Type B pancreatic cell (in vitro differentiated cells): ENCODE results near the gene EVA1B. TPM values are rescaled to one million over a fixed set of nuclear protein-coding genes. Genes with fewer than 3 reads are reported as not detected.
A peak's percentile ranks its signal among the peaks of the same experiment; 100 is the strongest.

Source experiments
- DNase-seq: peaks from one replicate; pipeline ENCODE4 v3.0.0; 2021; ENCODE audit warnings: mixed read lengths; ENCODE audit not compliant: unreplicated experiment; ENCODE audit errors: extremely low spot score
- H3K27ac Mint-ChIP-seq: 2 replicates; pipeline ENCODE4 v1.8.0; 2021; ENCODE audit warnings: mild to moderate bottlenecking, mixed read lengths
- H3K27me3 Mint-ChIP-seq: 2 replicates; pipeline ENCODE4 v1.8.0; 2021; ENCODE audit warnings: mixed read lengths
- H3K36me3 Mint-ChIP-seq: 2 replicates; pipeline ENCODE4 v1.8.0; 2021; ENCODE audit warnings: mixed read lengths
- H3K4me1 Mint-ChIP-seq: one replicate; pipeline ENCODE4 v1.8.0; 2021; ENCODE audit warnings: mixed read lengths; ENCODE audit not compliant: unreplicated experiment
- H3K4me3 Mint-ChIP-seq: 2 replicates; pipeline ENCODE4 v1.8.0; 2021; ENCODE audit warnings: mild to moderate bottlenecking, mixed read lengths
- H3K9me3 Mint-ChIP-seq: 2 replicates; pipeline ENCODE4 v1.8.0; 2021; ENCODE audit warnings: mixed read lengths
- CTCF ChIP-seq: fragments of 200-600 bp; sonication (generic); conservative IDR thresholded peaks from 2 replicates; pipeline ENCODE4 v1.5.0; 2021; ENCODE audit warnings: antibody characterized with exemption, mild to moderate bottlenecking
- long read RNA-seq: library from polyadenylated mRNA; unstranded; transcript quantifications from one replicate; pipeline ENCODE4 v2.0.0, GENCODE V29; 2020
- total RNA-seq: library from RNA; stranded (reverse); gene quantifications from 2 replicates; pipeline ENCODE4 v1.2.1, GENCODE V29; 2021; ENCODE audit warnings: low replicate concordance

EVA1B gene
- total RNA-seq, result 23.3 and 39.5 TPM in 2 replicates
- long read RNA-seq, result 0 reads

- TF ChIP-seq CTCF, result no peak
- no peaks in the 10 kb centered on the region for H3K36me3 Mint-ChIP-seq
- H3K4me1 Mint-ChIP-seq, result peaks cover 39% of the 10 kb centered on the region
- DNase-seq, result peak; percentile 80
- peak within 1 kb of the TSS; percentile 92 for H3K27ac Mint-ChIP-seq
- peak within 1 kb of the TSS; percentile 91 for H3K4me3 Mint-ChIP-seq
- H3K9me3 Mint-ChIP-seq, result no peaks in the 10 kb centered on the region
- peaks cover 4% of the 10 kb centered on the region for H3K27me3 Mint-ChIP-seq
Measured at GRCh38 chr1:36323636-36324352, at the start of gene EVA1B. Gene EVA1B, minus strand, starts transcription at chr1:36323645. Its CDS starts 608 bp downstream, at chr1:36323037.

- Mint-ChIP-seq H3K9me3 (no peaks in the 10 kb centered on the region), H3K27me3 (no peaks in the 10 kb centered on the region), H3K27ac (no peak overlapping the region), H3K36me3 (peaks cover 4% of the 10 kb centered on the region), H3K4me1 (peaks cover 37% of the 10 kb centered on the region), H3K4me3 (no peak overlapping the region)
- TF ChIP-seq CTCF, result no peak
- DNase-seq, result no peak
Measured at GRCh38 chr1:36372617-36373016, 49.2 kb upstream of the EVA1B start.

GRCh38 chr1:36369061-36369861, 45.8 kb upstream of the EVA1B start:
- Mint-ChIP-seq H3K27me3 (no peaks in the 10 kb centered on the region), H3K27ac (peak overlapping the region; percentile 66), H3K9me3 (no peaks in the 10 kb centered on the region), H3K36me3 (no peaks in the 10 kb centered on the region), H3K4me1 (peaks cover 31% of the 10 kb centered on the region), H3K4me3 (no peak overlapping the region)
- peak; percentile 87 for DNase-seq
- TF ChIP-seq CTCF, result peak; percentile 94

GRCh38 chr1:36367798-36368197, 44.4 kb upstream of the EVA1B start:
- no peaks in the 10 kb centered on the region for H3K36me3 Mint-ChIP-seq
- no peaks in the 10 kb centered on the region for H3K9me3 Mint-ChIP-seq
- no peak for TF ChIP-seq CTCF
- peaks cover 22% of the 10 kb centered on the region for H3K4me1 Mint-ChIP-seq
- DNase-seq, result no peak
- H3K27ac Mint-ChIP-seq, result no peak overlapping the region
- no peak overlapping the region for H3K4me3 Mint-ChIP-seq
- H3K27me3 Mint-ChIP-seq, result no peaks in the 10 kb centered on the region

GRCh38 chr1:36367066-36367465, 43.6 kb upstream of the EVA1B start:
- no peak overlapping the region for H3K4me3 Mint-ChIP-seq
- H3K4me1 Mint-ChIP-seq, result peaks cover 22% of the 10 kb centered on the region
- H3K36me3 Mint-ChIP-seq, result no peaks in the 10 kb centered on the region
- no peaks in the 10 kb centered on the region for H3K27me3 Mint-ChIP-seq
- no peak for DNase-seq
- no peak overlapping the region for H3K27ac Mint-ChIP-seq
- no peaks in the 10 kb centered on the region for H3K9me3 Mint-ChIP-seq
- TF ChIP-seq CTCF, result no peak
